IPS-11a (cell line): Measurements from ENCODE around the gene MARCO.
"Not testable (repeated sequence)": the region's sequence is repeated elsewhere in the genome, so short reads cannot be mapped to it uniquely, and the experiment has no call there.

ENCODE experiments used
- H3K4me3 ChIP-seq: one replicate; pipeline ENCODE4 v1.5.1; 2013; ENCODE audit warnings: low read depth, low read length, control low read depth

MARCO gene

GRCh38 chr2:118925981-118926380 is 16.0 kb upstream of the MARCO start:
- no peak overlapping the region for H3K4me3 ChIP-seq

- no peak overlapping the region for H3K4me3 ChIP-seq
Measured at GRCh38 chr2:118929059-118929458, 12.9 kb upstream of the MARCO start.

- H3K4me3 ChIP-seq, result no peak overlapping the region
Measured at GRCh38 chr2:118932949-118933348, 9.0 kb upstream of the MARCO start.

DNA sequence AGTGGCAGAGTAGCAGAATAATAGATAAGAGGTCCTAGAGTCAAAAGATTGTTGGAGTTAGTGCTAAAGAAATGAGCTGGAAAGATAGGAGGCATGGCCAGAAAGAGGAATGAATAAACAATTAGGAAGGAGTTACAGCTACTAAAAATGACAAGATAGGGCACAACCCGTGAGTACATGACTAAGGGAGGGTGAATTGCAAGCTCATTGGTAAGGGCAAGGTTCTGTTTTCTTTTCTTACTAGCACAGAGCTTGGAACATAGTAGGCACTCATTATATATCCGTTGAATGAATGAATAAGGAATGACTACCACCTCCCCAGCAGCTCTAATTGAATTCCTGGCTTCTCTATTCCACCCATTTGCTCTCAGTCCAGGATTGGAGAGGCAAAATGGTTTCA is 5.7 kb upstream of the MARCO start:
- no peak overlapping the region for H3K4me3 ChIP-seq

DNA sequence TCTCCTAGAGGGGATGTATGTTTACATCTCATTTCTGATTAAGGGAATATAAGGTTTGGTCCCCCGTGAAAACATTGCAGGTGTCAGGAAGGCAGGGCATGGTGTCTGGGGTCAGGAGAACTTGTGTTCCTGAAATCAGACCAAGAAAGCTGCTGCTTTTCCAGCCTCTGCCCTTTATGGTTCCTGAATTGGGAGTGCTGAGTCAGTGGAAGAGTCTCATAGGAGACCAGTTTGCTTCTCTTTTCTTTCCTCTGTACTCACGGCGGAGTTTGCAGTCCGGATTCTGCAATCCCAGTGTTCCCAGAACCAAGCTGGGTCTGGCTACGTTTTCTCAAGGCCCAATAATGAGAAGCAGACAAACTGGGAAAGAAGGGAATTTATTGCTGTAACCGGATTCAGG is 5.1 kb upstream of the MARCO start:
- no peak overlapping the region for H3K4me3 ChIP-seq

- no peak overlapping the region for H3K4me3 ChIP-seq
Measured at GRCh38 chr2:118937817-118938216, 4.2 kb upstream of the MARCO start.

- no peak overlapping the region for H3K4me3 ChIP-seq
Measured at GRCh38 chr2:118939994-118940393, 2.0 kb upstream of the MARCO start.

DNA sequence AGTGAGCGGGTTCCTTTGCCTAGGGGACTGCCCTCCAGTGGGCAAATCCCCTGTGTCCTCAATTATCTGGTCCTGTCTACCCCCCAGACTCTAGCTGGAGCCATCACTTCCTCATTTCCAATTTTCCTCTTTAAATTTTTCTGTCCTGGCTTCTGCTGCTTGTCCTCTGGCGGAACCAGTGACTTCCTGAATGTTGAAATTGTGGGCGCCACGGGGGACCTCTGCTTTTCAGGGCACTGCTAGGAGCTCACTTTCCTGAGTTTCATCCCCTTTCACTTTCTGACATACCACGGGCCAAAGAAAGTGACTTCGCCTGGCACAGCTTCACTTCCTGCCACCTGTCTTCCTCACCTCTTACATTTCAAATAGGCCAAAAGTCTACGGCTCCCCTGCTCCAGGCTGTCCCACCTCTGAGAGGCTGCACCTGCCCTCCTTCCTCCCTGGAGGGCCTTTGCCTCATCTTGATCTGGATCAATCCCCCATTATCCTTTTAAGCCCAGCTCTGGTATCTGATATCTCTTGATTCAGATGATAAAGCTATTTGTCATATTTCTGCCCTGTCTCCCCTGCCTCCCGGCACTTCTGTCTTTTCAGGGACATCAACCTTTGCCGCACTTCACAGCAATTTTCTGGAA is 1.4 kb upstream of the MARCO start:
- H3K4me3 ChIP-seq, result no peak overlapping the region

GRCh38 chr2:118943286-118943685 is 1.3 kb downstream of the MARCO start:
- no peak overlapping the region for H3K4me3 ChIP-seq

- no peak overlapping the region for H3K4me3 ChIP-seq
Measured at GRCh38 chr2:118945881-118946280, 3.9 kb downstream of the MARCO start.

DNA sequence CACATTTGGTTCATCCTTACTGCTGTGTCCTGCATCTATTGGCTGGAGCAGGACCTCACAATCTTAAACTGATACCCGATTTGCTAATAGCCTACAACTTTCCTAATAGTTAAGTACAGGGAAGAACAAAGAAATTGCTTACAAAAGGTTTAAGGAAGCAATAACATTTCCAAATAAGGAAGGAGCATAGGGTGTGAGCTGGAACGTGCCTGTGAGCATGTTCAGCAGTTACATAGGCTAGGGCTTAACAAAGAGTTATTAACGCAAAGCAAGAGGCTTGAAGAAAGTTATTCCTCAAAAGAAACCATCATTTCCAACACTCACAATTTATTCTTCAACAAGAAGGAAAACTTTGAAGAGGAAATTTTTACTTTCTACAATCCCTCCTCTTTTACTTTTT is 6.3 kb downstream of the MARCO start:
- H3K4me3 ChIP-seq, result not testable (repeated sequence)

- H3K4me3 ChIP-seq, result no peak overlapping the region
Measured at GRCh38 chr2:118954297-118955060, 12.5 kb downstream of the MARCO start.

DNA sequence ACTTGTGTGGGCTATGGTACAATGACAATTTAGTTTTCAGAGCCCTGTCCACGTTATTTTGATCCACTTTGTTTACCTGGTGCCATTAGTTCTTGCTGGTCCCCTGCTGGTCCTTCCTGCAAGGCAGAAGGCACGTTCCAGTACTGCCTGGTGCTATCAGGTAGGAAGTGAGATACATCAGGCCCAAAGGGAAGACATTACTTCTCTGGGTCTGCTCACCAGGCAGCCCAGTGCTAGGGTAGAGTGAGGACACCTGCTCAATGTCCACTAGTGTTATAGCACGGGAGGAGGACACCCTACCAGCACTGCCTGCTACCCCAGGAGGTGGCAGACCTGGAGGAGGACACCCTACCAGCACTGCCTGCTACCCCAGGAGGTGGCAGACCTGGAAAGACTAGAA is 23.7 kb downstream of the MARCO start:
- H3K4me3 ChIP-seq, result no peak overlapping the region

GRCh38 chr2:118967124-118967880 is 25.3 kb downstream of the MARCO start:
- no peak overlapping the region for H3K4me3 ChIP-seq

GRCh38 chr2:118968042-118968441 is 26.0 kb downstream of the MARCO start:
- no peak overlapping the region for H3K4me3 ChIP-seq

GRCh38 chr2:118968961-118969733 is 27.2 kb downstream of the MARCO start:
- H3K4me3 ChIP-seq, result no peak overlapping the region

DNA sequence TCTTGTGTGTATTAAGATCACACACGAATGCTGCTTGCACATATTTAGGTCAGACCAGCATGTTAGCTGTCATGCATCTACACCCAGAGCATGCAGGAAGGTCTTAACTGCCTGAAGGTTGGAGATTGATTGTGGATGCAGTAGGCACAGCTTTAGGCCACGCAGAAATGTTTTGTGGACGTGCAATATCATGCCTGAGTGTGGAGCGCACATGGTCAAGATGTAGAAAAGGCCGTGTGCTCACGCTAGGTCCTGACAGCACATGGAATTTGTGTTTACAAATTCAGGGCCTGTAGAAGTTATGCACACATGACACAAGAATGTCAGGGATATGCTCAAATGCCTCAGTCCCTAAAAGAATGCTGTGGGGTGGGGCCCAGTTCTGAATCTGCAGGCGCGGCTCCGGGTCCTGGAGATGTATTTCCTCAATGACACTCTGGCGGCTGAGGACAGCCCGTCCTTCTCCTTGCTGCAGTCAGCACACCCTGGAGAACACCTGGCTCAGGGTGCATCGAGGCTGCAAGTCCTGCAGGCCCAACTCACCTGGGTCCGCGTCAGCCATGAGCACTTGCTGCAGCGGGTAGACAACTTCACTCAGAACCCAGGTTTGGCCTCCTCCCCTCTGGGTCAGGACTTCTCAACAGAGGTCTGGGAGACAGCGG is 27.9 kb downstream of the MARCO start:
- H3K4me3 ChIP-seq, result no peak overlapping the region

DNA sequence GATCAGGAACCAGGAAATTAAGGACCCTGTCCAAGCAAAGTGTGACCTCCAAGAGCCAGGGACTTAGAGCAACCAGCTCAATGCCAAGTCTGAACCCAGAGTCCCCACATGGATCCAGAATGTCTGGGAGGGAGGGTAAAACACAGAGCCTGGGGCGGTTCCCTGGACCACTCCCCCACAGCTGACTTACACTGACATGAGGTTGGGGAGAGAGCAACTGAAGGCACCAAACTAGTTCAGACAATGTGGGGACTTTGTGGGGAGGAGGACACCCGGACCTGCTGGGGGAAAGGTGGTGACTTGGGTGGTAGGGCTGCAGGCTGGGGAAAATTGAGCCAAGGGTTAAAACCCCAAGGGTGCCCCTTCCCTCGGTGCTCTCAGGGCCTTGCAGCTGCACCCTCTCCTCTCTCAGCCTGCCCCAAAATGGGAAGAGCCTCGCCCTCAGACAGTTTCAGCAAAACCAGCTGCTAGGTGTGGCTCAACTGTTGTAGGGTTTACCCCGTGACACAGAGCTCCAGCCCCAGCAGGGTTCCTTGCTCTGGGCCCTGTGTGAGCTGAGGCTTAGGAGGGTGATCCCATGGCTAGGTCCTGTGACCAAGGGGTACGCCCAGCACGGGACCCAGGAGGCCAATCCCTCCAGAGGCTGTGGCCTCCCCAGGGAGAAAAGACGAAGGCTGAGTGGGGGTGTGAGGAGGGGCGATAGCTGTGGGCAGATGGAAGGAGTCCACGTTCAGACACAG is 28.6 kb downstream of the MARCO start:
- no peak overlapping the region for H3K4me3 ChIP-seq

- no peak overlapping the region for H3K4me3 ChIP-seq
Measured at GRCh38 chr2:118971245-118972122, 29.5 kb downstream of the MARCO start.
